Right atrium auricular region (tissue), 2 donors: ENCODE results near the gene GDPD4. TPM values are rescaled to one million over a fixed set of nuclear protein-coding genes. Genes with fewer than 3 reads are reported as not detected.

Experiments used
- DNase-seq: peaks from one replicate; pipeline ENCODE4 v3.0.0-alpha.2; 2019; ENCODE audit warnings: low spot score
- H3K27ac ChIP-seq, 2 donors: fragments of 200-600 bp; sonication (generic); 1 replicate in 1 of 2; 2 replicates in 1 of 2; pipeline ENCODE4 v1.5.1; 2016 to 2019
- H3K27me3 ChIP-seq, 2 donors: fragments of 200-600 bp; sonication (generic); one replicate each; pipeline versions ENCODE4 v1.5.1 to v1.6.0; 2017 to 2019
- H3K36me3 ChIP-seq: fragments of 200-600 bp; sonication (generic); one replicate; pipeline ENCODE4 v1.5.1; 2016
- H3K4me1 ChIP-seq, 2 donors: fragments of 200-600 bp; sonication (generic); one replicate each; pipeline versions ENCODE4 v1.5.1 to v1.6.0; 2017 to 2019
- H3K4me3 ChIP-seq, 2 donors: fragments of 200-600 bp; sonication (generic); 1 replicate in 1 of 2; 2 replicates in 1 of 2; pipeline ENCODE4 v1.5.1; 2017 to 2019; ENCODE audit warnings: mild to moderate bottlenecking in 1 of 2, moderate library complexity in 1 of 2
- H3K9me3 ChIP-seq, 2 donors: fragments of 200-600 bp; sonication (generic); one replicate each; pipeline ENCODE4 v1.5.1; 2019
- total RNA-seq, 2 donors: library from RNA; depleted of rRNA; stranded (reverse); fragments of >200 nt; gene quantifications; one replicate each; pipeline ENCODE4 v1.1.0, GENCODE V29; 2016
- TF ChIP-seq, protein P1 (sequence below), 2 donors: fragments of 200-600 bp; sonication (generic); IDR thresholded peaks; one replicate each; pipeline ENCODE4 v1.5.1; 2019; ENCODE audit warnings: antibody characterized with exemption in 2 of 2

Gene GDPD4
- total RNA-seq, 2 donors from 2014 or later: not detected

DNA sequence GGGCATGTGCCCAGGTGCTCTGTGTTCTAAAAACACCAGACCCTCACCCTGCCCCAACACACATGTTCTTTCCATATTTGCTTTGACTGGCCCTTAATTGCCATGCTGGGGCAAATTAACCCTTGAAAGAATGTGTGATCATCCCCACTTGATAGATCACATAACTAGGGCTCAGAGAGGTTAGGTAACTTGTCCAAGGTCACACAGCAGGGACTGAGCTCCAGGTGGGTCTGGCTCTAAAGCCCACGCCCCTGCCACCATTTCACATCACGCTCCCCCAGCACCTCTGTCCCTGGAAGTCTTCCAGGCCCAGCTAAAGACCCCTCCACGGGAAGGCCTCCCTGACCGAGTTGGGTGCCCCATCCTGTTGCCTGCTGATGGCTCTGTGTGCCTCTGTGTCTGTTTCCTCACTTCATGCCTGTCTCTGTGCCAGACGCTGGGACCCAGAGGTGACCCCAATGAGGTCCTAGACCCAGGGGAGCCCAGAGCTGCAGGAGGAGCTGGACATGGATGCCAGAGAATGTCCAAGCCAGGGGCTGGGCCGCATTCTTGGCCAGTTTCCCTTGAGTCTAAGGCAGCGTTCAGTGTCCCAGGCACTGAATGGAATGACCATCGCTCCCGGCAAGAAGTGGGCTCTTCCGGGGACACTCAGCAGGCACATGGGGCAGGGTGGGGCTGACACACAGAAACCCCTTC, 93.7 kb downstream of the GDPD4 start:
- H3K4me1 ChIP-seq: no peaks in the 10 kb centered on the region
- H3K27ac ChIP-seq: no peak overlapping the region
- no peak overlapping the region for H3K4me3 ChIP-seq
- H3K36me3 ChIP-seq: no peaks in the 10 kb centered on the region
- no peaks in the 10 kb centered on the region for H3K27me3 ChIP-seq
- TF ChIP-seq, protein P1, sequence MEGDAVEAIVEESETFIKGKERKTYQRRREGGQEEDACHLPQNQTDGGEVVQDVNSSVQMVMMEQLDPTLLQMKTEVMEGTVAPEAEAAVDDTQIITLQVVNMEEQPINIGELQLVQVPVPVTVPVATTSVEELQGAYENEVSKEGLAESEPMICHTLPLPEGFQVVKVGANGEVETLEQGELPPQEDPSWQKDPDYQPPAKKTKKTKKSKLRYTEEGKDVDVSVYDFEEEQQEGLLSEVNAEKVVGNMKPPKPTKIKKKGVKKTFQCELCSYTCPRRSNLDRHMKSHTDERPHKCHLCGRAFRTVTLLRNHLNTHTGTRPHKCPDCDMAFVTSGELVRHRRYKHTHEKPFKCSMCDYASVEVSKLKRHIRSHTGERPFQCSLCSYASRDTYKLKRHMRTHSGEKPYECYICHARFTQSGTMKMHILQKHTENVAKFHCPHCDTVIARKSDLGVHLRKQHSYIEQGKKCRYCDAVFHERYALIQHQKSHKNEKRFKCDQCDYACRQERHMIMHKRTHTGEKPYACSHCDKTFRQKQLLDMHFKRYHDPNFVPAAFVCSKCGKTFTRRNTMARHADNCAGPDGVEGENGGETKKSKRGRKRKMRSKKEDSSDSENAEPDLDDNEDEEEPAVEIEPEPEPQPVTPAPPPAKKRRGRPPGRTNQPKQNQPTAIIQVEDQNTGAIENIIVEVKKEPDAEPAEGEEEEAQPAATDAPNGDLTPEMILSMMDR (IDR thresholded peaks at IDR 0.05): no peak
- DNase-seq: no peak
- H3K9me3 ChIP-seq: no peaks in the 10 kb centered on the region

DNA sequence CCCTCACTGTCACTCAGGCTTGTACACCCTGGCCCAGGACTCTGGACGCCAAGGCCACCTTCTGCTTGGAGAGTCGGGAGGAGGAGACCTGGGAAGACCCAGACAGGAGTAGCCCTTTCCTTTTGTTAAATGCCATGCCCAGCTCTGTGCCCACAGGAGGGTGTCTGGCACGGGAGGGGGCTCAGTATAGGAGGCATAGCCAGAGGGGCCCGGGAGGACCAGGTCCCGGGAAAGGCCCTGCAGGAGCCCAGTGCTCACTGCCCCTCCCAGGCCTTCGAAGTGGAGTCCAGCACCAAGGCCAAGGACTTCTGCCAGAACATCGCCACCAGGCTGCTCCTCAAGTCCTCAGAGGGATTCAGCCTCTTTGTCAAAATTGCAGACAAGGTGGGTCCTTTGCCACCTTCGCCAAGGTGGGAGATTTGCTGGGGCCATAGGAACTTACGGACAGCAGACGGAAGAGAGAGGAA, 94.4 kb downstream of the GDPD4 start:
- Histone ChIP-seq H3K4me3 (no peak overlapping the region), H3K27ac (no peak overlapping the region), H3K4me1 (no peaks in the 10 kb centered on the region), H3K27me3 (no peaks in the 10 kb centered on the region), H3K9me3 (no peaks in the 10 kb centered on the region), H3K36me3 (no peaks in the 10 kb centered on the region)
- no peak for DNase-seq
- TF ChIP-seq, protein P1 (IDR thresholded peaks at IDR 0.05): no peak

- Histone ChIP-seq H3K4me3 (no peak overlapping the region), H3K4me1 (no peaks in the 10 kb centered on the region), H3K27ac (no peak overlapping the region), H3K27me3 (no peaks in the 10 kb centered on the region), H3K36me3 (no peaks in the 10 kb centered on the region), H3K9me3 (no peaks in the 10 kb centered on the region)
- DNase-seq: no peak
- TF ChIP-seq, protein P1 (IDR thresholded peaks at IDR 0.05): no peak
These were observed 95.0 kb downstream of the GDPD4 start for GRCh38 chr11:77206264-77207018.

DNA sequence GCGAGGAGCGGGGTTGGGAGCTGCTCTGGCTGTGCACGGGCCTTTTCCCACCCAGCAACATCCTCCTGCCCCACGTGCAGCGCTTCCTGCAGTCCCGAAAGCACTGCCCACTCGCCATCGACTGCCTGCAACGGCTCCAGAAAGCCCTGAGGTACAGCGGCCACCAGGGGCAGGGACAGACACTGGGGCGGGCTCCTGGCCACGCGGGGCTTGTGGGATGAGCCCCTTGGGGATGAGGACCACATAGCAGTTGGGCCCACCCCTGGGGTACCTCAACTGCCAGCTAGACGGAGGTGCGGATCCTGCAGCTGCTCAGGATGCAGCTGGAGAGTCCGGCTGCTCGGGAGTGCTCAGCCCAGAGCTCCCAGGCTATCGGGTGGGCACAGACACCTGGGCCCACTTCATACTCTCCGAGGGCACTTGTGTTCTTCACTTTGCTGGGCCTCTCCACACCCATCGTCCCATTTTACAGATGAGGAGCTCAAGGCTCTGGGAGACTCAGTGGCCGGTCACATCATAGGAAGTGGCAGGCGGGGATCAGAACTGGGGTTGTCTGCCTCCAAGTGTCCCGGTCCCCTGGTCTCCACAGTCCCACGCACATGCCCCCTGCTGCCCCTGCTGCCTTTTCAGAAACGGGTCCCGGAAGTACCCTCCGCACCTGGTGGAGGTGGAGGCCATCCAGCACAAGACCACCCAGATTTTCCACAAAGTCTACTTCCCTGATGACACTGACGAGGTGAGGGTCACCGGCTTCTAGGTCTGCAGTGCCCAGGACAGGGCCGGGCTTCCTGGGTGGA, 95.8 kb downstream of the GDPD4 start:
- DNase-seq: no peak
- no peaks in the 10 kb centered on the region for H3K9me3 ChIP-seq

DNA sequence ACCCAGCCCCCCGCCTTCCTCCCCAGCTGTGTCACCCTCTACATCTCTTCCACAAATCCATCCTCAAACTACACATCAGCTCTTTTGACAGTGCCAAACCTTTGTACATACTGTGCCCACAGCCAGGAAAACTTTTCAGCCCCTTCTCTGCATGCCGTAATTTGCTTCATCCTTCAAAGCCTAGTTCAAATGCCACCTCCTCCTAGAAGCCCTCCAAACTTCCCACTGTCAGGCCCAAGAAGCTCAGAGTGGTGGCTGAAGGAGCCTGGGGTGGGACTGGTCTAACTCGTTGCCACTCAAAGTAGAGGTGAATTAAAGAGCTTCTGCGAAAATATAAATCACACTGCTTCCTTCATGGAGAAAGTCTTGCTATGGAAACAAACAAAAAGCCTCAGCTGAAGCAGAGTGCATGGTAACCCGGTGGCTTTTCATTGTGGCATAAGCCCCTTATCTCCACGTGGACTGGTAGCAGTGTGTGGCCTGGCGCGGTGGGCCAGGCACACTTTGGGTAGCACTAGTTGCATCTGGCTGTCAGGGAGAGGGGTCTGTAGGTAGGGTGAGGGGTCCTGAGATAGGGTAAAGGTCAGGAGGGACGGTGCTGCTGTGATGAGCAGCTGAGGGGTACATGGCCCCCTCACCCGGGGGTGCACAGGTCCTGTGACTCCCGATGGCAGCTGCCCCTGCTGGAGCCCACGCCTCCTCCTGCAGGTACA, 96.6 kb downstream of the GDPD4 start:
- Histone ChIP-seq H3K27me3 (no peaks in the 10 kb centered on the region), H3K27ac (no peak overlapping the region), H3K9me3 (no peaks in the 10 kb centered on the region), H3K36me3 (no peaks in the 10 kb centered on the region), H3K4me1 (no peaks in the 10 kb centered on the region), H3K4me3 (no peak overlapping the region)
- TF ChIP-seq, protein P1 (IDR thresholded peaks at IDR 0.05): no peak
- no peak for DNase-seq

More for the DNA sequence above, 95.8 kb downstream of the GDPD4 start:
- no peak overlapping the region for H3K27ac ChIP-seq
- TF ChIP-seq, protein P1 (IDR thresholded peaks at IDR 0.05): no peak
- H3K27me3 ChIP-seq: no peaks in the 10 kb centered on the region
- no peak overlapping the region for H3K4me3 ChIP-seq
- no peaks in the 10 kb centered on the region for H3K4me1 ChIP-seq
- H3K36me3 ChIP-seq: no peaks in the 10 kb centered on the region
